Large intestine (tissue), 3 donors: ENCODE measurements around the gene PLEKHG5. TPM values are rescaled to one million over a fixed set of nuclear protein-coding genes. Genes with fewer than 3 reads are reported as not detected.

Experiments used
- DNase-seq, 2 donors: peaks; one replicate each; pipeline versions ENCODE4 v3.0.0 to v3.0.0-alpha.2; 2013
- H3K27ac ChIP-seq: one replicate; pipeline ENCODE4 v1.5.1; 2013; ENCODE audit warnings: low read length
- H3K27me3 ChIP-seq: 2 replicates; pipeline ENCODE4 v1.6.1; 2013; ENCODE audit warnings: low read length; ENCODE audit not compliant: control insufficient read depth, insufficient read depth
- H3K36me3 ChIP-seq: 2 replicates; pipeline ENCODE4 v1.6.1; 2013; ENCODE audit warnings: low read length; ENCODE audit not compliant: control insufficient read depth, insufficient read depth
- H3K4me1 ChIP-seq: one replicate; pipeline ENCODE4 v1.6.1; 2013; ENCODE audit warnings: low read length; ENCODE audit not compliant: control insufficient read depth, insufficient read depth
- H3K4me3 ChIP-seq: one replicate; pipeline ENCODE4 v1.5.1; 2013; ENCODE audit warnings: low read length
- H3K9me3 ChIP-seq: one replicate; pipeline ENCODE4 v1.6.1; 2013; ENCODE audit warnings: mild to moderate bottlenecking, low read depth, low read length, moderate library complexity; ENCODE audit not compliant: control insufficient read depth
- WGBS: methylation state at CpG from one replicate; pipeline ENCODE4 v1.1.5; 2013; ENCODE audit warnings: low lambda C conversion rate; ENCODE audit not compliant: insufficient coverage; 5-methylcytosine and 5-hydroxymethylcytosine counted together
- polyA plus RNA-seq: library from polyadenylated mRNA; unstranded; fragments of 120-200 nt; gene quantifications from one replicate; pipeline ENCODE4 v1.2.1, GENCODE V29; 2013

Gene PLEKHG5
- polyA plus RNA-seq, 1 donor = 17.2 TPM

DNA sequence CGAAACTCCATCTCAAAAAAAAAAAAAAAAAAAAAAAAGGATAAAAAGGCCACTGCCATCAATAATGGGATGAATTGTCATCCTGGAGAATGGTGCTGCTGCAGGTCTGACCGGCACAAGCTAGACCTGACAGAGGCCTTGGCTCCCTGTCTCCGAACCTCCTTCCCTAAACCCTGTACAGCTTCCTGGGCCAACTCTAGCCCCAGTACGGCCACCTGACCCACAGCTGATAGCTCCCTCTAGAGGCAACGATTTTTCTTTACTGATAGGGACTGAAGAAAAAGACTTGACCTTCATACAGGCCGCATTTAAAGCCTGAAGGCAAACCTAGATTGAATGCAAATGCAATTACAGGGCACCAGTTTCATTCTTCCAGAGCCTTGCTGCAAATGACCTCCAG is 32.1 kb upstream of the PLEKHG5 start:
- H3K36me3 ChIP-seq = peaks cover 29% of the 10 kb centered on the region
- no peaks in the 10 kb centered on the region for H3K9me3 ChIP-seq
- DNase-seq = peak in 1 of 2 donors; percentile 39
- no peak overlapping the region for H3K4me3 ChIP-seq
- no peaks in the 10 kb centered on the region for H3K27me3 ChIP-seq
- H3K27ac ChIP-seq = no peak overlapping the region
- WGBS = no CpG with 5 or more reads among the region's 6 CpGs
- no peaks in the 10 kb centered on the region for H3K4me1 ChIP-seq

DNA sequence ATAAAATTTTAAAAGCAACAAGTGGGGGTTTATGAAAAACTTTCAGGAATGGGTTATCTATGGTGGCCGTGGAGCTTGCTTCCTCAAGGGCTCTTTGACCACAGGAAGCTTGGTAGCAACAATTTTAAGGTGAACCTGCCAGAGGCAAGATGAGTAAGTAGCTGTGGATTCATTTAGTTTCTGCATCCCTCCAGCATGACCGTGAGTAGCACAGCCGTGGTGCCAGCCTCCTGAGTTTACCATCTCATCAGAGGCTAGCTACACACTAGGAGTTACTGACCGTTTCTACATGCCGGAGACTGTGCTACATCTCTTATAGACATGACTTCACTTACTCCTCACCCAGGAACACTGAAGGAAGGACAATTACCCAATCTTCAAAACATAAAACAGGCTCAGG is 30.1 kb upstream of the PLEKHG5 start:
- WGBS = no CpG with 5 or more reads among the region's 5 CpGs
- no peak for DNase-seq
- Histone ChIP-seq H3K4me3 (no peak overlapping the region), H3K4me1 (no peaks in the 10 kb centered on the region), H3K9me3 (no peaks in the 10 kb centered on the region), H3K27ac (no peak overlapping the region), H3K27me3 (no peaks in the 10 kb centered on the region), H3K36me3 (peaks cover 18% of the 10 kb centered on the region)

DNA sequence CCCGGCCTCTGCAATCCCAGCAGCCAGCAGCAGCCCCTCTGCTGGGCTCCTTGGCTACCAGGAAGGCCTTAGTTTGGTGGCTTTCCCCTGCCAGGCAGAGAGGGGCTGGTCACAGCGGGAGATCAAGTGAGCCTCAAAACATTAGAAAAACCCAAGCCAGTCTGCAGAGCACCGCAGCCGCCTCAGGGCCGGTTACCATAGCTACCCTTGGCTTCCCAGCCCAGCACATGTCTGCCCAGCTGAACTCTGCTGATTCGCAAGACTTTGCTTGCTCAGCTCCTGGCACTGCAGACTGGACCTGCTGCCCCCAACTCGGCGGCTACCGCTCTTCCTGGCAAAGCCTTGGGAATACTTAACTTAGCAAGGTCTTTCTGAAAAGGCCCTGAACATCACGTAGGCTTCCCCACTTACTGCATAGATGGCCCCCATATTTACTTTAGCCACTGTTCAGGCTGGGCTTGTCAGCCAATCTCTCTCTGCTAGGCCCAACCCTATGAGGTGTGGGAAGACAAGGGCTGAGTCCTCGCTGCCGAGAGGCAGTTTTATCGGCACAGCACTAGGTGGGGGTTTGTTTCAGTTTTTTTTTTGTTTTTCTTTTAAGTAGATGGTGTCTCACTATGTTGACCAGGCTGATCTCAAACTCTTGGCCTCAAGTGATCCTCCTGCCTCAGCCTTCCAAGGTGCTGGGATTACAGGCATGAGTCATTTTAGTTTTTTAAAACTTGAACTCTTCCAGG is 28.6 kb upstream of the PLEKHG5 start:
- Histone ChIP-seq H3K36me3 (peaks cover 5% of the 10 kb centered on the region), H3K27ac (no peak overlapping the region), H3K4me1 (no peaks in the 10 kb centered on the region), H3K9me3 (no peaks in the 10 kb centered on the region), H3K4me3 (no peak overlapping the region), H3K27me3 (no peaks in the 10 kb centered on the region)
- no peak for DNase-seq
- no CpG with 5 or more reads among the region's 13 CpGs for WGBS

DNA sequence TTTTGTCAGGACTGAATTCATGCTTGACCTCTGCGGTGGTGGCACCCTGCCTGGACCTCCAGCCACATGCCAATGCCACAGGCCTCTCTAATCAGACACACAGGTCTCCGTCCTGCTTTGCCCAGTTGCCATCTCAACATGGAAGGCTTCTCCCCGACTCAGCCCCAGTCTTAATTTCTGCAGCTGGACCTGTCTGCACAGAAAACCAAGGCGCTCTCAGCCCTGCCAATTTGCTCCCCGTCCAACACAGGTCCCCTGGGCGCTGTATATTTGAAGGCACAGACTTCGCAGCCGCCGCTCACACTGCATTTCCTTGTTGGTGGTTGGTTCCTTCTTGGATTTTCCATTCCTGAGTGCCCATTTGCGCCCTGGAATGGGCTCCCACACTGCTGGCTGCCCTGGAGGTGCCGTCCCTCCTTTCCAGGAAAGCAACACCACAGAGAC is 28.0 kb upstream of the PLEKHG5 start:
- Histone ChIP-seq H3K27ac (no peak overlapping the region), H3K27me3 (no peaks in the 10 kb centered on the region), H3K36me3 (peaks cover 3% of the 10 kb centered on the region), H3K4me3 (no peak overlapping the region), H3K9me3 (no peaks in the 10 kb centered on the region), H3K4me1 (no peaks in the 10 kb centered on the region)
- no peak for DNase-seq
- WGBS = no CpG with 5 or more reads among the region's 11 CpGs

DNA sequence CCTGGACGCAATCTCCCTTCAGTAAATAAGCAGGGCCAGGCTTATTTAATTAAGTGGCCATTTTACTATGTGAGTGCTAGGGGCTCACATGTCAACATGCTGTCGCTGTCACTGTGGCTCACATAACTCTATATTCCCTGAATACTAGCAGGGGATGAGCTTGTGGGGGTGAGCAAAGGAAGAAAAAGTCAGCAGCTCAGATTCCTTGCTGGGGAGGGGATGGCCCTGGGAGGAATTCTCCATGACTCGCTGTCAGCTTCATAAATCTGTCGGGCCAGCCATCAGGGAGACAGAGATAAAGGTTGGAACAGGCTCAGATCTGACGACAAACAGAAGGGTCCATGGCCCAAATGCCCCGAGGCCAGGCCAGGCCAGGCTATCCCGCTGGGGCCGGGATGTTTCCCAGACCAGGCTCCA is 26.0 kb upstream of the PLEKHG5 start:
- Histone ChIP-seq H3K4me3 (no peak overlapping the region), H3K36me3 (no peaks in the 10 kb centered on the region), H3K27me3 (no peaks in the 10 kb centered on the region), H3K27ac (no peak overlapping the region), H3K4me1 (no peaks in the 10 kb centered on the region), H3K9me3 (no peaks in the 10 kb centered on the region)
- no peak for DNase-seq
- WGBS = no CpG with 5 or more reads among the region's 8 CpGs

DNA sequence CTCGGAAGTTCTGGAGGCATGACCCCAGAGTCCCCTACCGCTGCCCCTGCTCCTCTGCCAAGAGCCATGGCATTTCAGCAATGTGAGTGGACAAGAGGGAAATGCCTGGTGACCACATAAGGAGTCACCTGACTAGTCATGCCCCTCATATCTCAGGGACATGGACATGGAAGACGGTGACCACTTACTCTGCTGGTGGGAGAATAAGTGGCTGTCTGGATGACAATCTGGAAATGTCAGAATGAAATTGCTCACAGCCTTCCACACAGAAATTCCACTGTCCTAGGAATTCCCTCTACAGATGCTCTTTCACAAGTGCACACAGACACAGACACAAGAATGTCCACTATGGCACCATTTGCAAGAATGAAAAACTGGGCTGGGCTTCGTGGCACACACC is 24.3 kb upstream of the PLEKHG5 start:
- WGBS = no CpG with 5 or more reads among the region's 4 CpGs
- H3K27me3 ChIP-seq = no peaks in the 10 kb centered on the region
- H3K4me1 ChIP-seq = peaks cover 4% of the 10 kb centered on the region
- H3K27ac ChIP-seq = no peak overlapping the region
- no peak overlapping the region for H3K4me3 ChIP-seq
- no peaks in the 10 kb centered on the region for H3K9me3 ChIP-seq
- no peak for DNase-seq
- H3K36me3 ChIP-seq = no peaks in the 10 kb centered on the region

DNA sequence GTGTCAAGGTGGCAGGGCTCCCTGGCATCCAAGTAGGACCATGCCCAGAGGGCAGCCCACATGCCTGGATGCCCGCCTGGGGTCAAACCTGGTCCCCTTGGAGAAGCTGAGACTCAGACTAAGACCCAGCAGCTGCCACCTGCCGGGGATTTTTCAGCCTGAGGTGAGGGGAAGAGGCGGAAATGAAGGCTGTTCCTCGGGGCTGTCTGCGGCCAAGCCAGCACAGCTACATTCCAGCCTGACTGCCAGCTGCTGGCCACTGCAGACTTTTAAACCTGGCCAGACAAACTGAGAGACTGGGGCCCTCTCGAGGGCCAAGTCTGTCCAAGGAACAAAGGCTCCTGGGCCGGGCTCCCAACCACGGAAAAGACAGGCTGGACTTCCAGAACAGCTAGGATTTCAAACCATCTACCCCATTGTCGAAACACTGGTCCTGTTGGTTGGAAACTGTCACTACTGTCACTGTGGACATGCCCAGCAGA is 21.9 kb upstream of the PLEKHG5 start:
- Histone ChIP-seq H3K36me3 (no peaks in the 10 kb centered on the region), H3K27me3 (no peaks in the 10 kb centered on the region), H3K4me1 (peaks cover 4% of the 10 kb centered on the region), H3K27ac (no peak overlapping the region), H3K9me3 (no peaks in the 10 kb centered on the region), H3K4me3 (no peak overlapping the region)
- DNase-seq = no peak
- no CpG with 5 or more reads among the region's 9 CpGs for WGBS

DNA sequence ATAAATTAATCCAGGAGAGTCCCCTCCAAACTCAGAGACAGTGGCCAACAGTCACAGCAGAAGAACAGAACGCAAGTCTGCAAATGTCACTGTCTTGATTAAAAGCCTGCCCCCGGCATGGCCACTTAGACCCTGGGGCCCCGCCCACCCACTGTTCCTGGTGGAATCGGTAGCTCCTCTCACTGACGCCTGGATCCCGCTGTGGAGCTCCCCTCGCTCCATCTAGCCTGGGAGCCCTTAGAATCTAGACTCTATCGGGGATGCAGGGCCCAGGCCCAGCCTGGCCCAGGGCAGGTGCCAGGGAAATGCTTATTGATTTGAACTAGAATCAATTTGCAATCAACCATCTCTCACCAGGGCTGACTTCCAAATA is 21.4 kb upstream of the PLEKHG5 start:
- no peaks in the 10 kb centered on the region for H3K9me3 ChIP-seq
- no peaks in the 10 kb centered on the region for H3K27me3 ChIP-seq
- WGBS = no CpG with 5 or more reads among the region's 8 CpGs
- H3K27ac ChIP-seq = no peak overlapping the region
- peaks cover 4% of the 10 kb centered on the region for H3K4me1 ChIP-seq
- no peak for DNase-seq
- H3K36me3 ChIP-seq = no peaks in the 10 kb centered on the region
- H3K4me3 ChIP-seq = no peak overlapping the region

DNA sequence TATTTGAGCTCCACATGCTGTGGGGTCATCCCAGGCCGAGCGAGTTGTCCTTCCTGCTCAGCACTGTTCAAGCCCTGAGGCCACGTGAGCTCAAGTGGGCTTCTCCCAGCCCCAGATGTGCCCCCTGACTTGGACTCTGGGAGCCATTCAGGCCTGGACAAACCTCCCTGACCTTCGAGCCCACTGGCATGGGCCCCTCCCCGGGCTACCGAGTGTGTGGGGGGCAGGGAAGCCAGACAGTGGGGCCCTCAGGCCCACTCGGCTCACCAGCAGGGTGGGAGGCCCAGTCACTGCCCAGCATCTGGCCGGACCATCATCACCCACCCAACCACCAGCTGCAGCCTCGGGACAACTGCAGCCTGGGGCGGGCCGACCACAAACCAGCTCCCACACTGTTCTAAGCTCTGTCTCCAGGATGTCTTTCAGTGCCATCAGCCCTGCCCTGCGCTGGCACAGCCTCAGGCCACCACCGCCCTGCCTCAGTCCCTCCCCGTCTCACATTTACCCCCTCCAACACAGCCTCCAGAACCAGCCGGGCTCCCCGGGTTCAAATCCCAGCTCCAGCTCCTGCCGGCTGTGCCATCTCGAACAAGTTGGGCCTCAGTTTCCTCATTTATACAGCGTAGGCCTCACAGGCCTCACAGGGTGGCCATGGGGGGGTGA is 20.9 kb upstream of the PLEKHG5 start:
- Histone ChIP-seq H3K36me3 (no peaks in the 10 kb centered on the region), H3K9me3 (no peaks in the 10 kb centered on the region), H3K27me3 (no peaks in the 10 kb centered on the region), H3K27ac (no peak overlapping the region), H3K4me3 (no peak overlapping the region), H3K4me1 (peaks cover 4% of the 10 kb centered on the region)
- DNase-seq = no peak
- whole genome bisulfite sequencing = no CpG with 5 or more reads among the region's 19 CpGs

DNA sequence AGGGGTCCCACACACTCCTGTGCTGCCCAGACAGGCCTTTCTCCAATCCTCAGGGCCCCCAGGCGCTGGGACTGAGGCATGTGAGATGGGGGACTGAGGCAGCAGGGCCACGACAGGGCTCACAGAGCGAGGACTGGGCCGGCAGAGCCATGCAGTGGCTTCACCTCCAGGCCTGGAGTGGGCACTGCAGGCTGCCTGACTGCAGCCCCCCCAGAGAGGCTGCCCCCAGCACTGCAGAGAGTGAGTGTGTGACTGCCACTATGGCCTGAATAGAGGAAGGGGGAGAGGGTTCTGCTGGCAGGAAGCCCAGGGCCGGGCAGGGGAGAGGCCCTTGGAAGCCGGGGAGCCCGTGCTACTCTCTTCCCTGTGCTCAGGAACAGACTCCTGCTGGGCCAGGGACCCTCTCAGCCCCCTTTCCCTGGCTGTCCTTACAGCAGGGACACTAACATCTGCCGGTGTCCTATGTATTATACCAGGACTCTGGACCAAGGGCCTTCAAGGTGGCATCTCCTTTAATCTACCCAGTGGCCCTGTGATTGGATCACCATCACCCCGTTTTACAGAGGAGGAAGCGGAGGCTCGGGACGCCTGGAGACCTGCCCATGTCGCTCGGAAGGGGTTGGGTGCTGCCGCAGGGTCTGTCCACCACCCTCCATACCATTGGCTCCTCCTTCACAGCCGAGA is 20.2 kb upstream of the PLEKHG5 start:
- H3K4me1 ChIP-seq = peaks cover 4% of the 10 kb centered on the region
- H3K36me3 ChIP-seq = no peaks in the 10 kb centered on the region
- no peak overlapping the region for H3K27ac ChIP-seq
- no peak for DNase-seq
- no peaks in the 10 kb centered on the region for H3K27me3 ChIP-seq
- no CpG with 5 or more reads among the region's 16 CpGs for WGBS
- no peaks in the 10 kb centered on the region for H3K9me3 ChIP-seq
- H3K4me3 ChIP-seq = no peak overlapping the region
